D721Med (cell line): Measurements from ENCODE around the gene PRRG2.

ENCODE experiments used
- DNase-seq: peaks from one replicate; pipeline ENCODE4 v3.0.0; 2011; ENCODE audit warnings: low spot score; ENCODE audit not compliant: insufficient read length
- FAIRE-seq: peaks from 2 replicates; lab custom pipeline; 2011; peaks lifted over from hg19 to GRCh38; lab: Jason Lieb, UNC
- CTCF ChIP-seq: IDR thresholded peaks from 2 replicates; pipeline ENCODE4 v1.5.1; 2012; ENCODE audit warnings: mild to moderate bottlenecking, control low read depth; ENCODE audit not compliant: insufficient read depth; ENCODE audit errors: missing control alignments

Gene PRRG2

GRCh38 chr19:49579193-49579592 lies 1.9 kb upstream of the PRRG2 start:
- FAIRE-seq (no peak), DNase-seq (no peak)
- no peak for TF ChIP-seq CTCF

DNA sequence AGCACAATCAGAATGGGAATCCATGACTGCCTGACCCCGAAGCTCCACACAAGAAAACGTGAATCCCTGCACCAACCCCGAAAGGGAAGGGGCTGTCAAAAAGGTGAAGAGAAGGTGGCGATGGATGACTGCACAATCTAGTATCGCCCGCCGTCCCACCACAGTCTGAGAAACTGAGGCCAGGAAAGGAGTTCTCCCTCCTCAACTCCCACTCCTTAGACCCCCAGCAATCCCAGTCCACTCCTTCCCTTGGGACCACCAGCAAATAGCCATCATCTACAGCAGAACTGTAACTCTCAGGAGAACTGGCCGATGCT lies 1.2 kb upstream of the PRRG2 start:
- no peak for DNase-seq
- FAIRE-seq, result no peak

GRCh38 chr19:49580264-49581006 lies 681 bp upstream of the PRRG2 start, which contains the start of gene NOSIP:
Gene NOSIP (minus strand): TSS chr19:49580556. CDS start chr19:49560691, 19,865 bp downstream.
- no peak for TF ChIP-seq CTCF
- DNase-seq (no peak), FAIRE-seq (no peak)

More for the DNA sequence above, 1.2 kb upstream of the PRRG2 start:
- TF ChIP-seq CTCF, result no peak

GRCh38 chr19:49583239-49583638 lies 2.1 kb downstream of the PRRG2 start:
- no peak for TF ChIP-seq CTCF
- FAIRE-seq (no peak), DNase-seq (no peak)

- TF ChIP-seq CTCF, result no peak
- no peak for DNase-seq
- FAIRE-seq, result no peak
Observed at GRCh38 chr19:49585023-49585422, 3.9 kb downstream of the PRRG2 start.

GRCh38 chr19:49587227-49587626 lies 6.1 kb downstream of the PRRG2 start:
- no peak for TF ChIP-seq CTCF
- no peak for FAIRE-seq

GRCh38 chr19:49588365-49589122 lies 7.4 kb downstream of the PRRG2 start:
- DNase-seq (no peak), FAIRE-seq (no peak)
- TF ChIP-seq CTCF, result no peak

More at GRCh38 chr19:49587227-49587626, 6.1 kb downstream of the PRRG2 start:
- no peak for DNase-seq
